ENCODE measurements around the gene SLC39A11. TPM values are rescaled to one million over a fixed set of nuclear protein-coding genes. Genes with fewer than 3 reads are reported as not detected.

The SLC39A11 gene
- total RNA-seq, 2 experiments from 2014 or later = 9.7 to 12.2 TPM

- Histone ChIP-seq H3K27ac (ENCODE audit: low read depth in 1 of 2, low read length in 2 of 2) (no peak overlapping the region), H3K4me1 (ENCODE audit: insufficient read depth, low read length) (no peaks in the 10 kb centered on the region), H3K27me3 (ENCODE audit: control insufficient read depth in 1 of 2, insufficient read depth in 2 of 2, low read length in 2 of 2) (no peaks in the 10 kb centered on the region), H3K4me3 (ENCODE audit: low read length) (no peak overlapping the region), H3K36me3 (ENCODE audit: insufficient read depth, low read length) (peaks cover 3% of the 10 kb centered on the region), H3K9me3 (ENCODE audit: control insufficient read depth in 1 of 2, insufficient read depth in 1 of 2, low read length in 2 of 2) (no peaks in the 10 kb centered on the region)
- ChIA-PET POLR2A (no interaction called here), CTCF (no interaction called here)
- no peak for ATAC-seq (ENCODE audit: poor library complexity)
- Mint-ChIP-seq H3K9me3 (no peaks in the 10 kb centered on the region), H3K27ac (no peak overlapping the region), H3K27me3 (no peaks in the 10 kb centered on the region), H3K36me3 (ENCODE audit: low read depth) (peaks cover 13% of the 10 kb centered on the region), H3K4me1 (ENCODE audit: low read depth) (no peaks in the 10 kb centered on the region), H3K4me3 (no peak overlapping the region)
- intact Hi-C loops (cut with DNase I, micrococcal nuclease) = no loop called here
- no peak for TF ChIP-seq CTCF (IDR thresholded peaks at IDR 0.05)
- no peak for DNase-seq
Measured at GRCh38 chr17:72903522-72903921, 189.0 kb downstream of the SLC39A11 start.

GRCh38 chr17:72901657-72902056 lies 190.8 kb downstream of the SLC39A11 start:
- Mint-ChIP-seq H3K9me3 (no peaks in the 10 kb centered on the region), H3K36me3 (ENCODE audit: low read depth) (peaks cover 15% of the 10 kb centered on the region), H3K27me3 (no peaks in the 10 kb centered on the region), H3K27ac (no peak overlapping the region), H3K4me1 (ENCODE audit: low read depth) (no peaks in the 10 kb centered on the region), H3K4me3 (no peak overlapping the region)
- Histone ChIP-seq H3K27ac (ENCODE audit: low read depth in 1 of 2, low read length in 2 of 2) (no peak overlapping the region), H3K4me3 (ENCODE audit: low read length) (no peak overlapping the region), H3K27me3 (ENCODE audit: control insufficient read depth in 1 of 2, insufficient read depth in 2 of 2, low read length in 2 of 2) (no peaks in the 10 kb centered on the region), H3K4me1 (ENCODE audit: insufficient read depth, low read length) (no peaks in the 10 kb centered on the region), H3K9me3 (ENCODE audit: control insufficient read depth in 1 of 2, insufficient read depth in 1 of 2, low read length in 2 of 2) (no peaks in the 10 kb centered on the region), H3K36me3 (ENCODE audit: insufficient read depth, low read length) (no peaks in the 10 kb centered on the region)
- intact Hi-C loops (cut with DNase I, micrococcal nuclease) = no loop called here
- ChIA-PET CTCF (no interaction called here), POLR2A (interaction anchor here (1.1 kb wide), 1 partner anchor 145 kb away, joined by 4 read pairs; no protein-coding TSS in a partner anchor)
- ATAC-seq (ENCODE audit: poor library complexity) = no peak
- TF ChIP-seq CTCF (IDR thresholded peaks at IDR 0.05) = no peak
- DNase-seq = no peak

- H3K9me3 Mint-ChIP-seq = no peaks in the 10 kb centered on the region
- no peak overlapping the region for H3K4me3 Mint-ChIP-seq
- ChIA-PET CTCF (no interaction called here), POLR2A (interaction anchor here (1.1 kb wide), 1 partner anchor 145 kb away, joined by 4 read pairs; no protein-coding TSS in a partner anchor)
- H3K4me1 Mint-ChIP-seq (ENCODE audit: low read depth) = no peaks in the 10 kb centered on the region
- Histone ChIP-seq H3K9me3 (ENCODE audit: control insufficient read depth in 1 of 2, insufficient read depth in 1 of 2, low read length in 2 of 2) (no peaks in the 10 kb centered on the region), H3K4me3 (ENCODE audit: low read length) (no peak overlapping the region), H3K36me3 (ENCODE audit: insufficient read depth, low read length) (no peaks in the 10 kb centered on the region), H3K27me3 (ENCODE audit: control insufficient read depth in 1 of 2, insufficient read depth in 2 of 2, low read length in 2 of 2) (no peaks in the 10 kb centered on the region), H3K4me1 (ENCODE audit: insufficient read depth, low read length) (no peaks in the 10 kb centered on the region), H3K27ac (ENCODE audit: low read depth in 1 of 2, low read length in 2 of 2) (no peak overlapping the region)
- H3K36me3 Mint-ChIP-seq (ENCODE audit: low read depth) = peaks cover 15% of the 10 kb centered on the region
- no peak overlapping the region for H3K27ac Mint-ChIP-seq
- intact Hi-C loops (cut with DNase I, micrococcal nuclease) = no loop called here
- DNase-seq (no peak), ATAC-seq (ENCODE audit: poor library complexity) (no peak)
- no peak for TF ChIP-seq CTCF (IDR thresholded peaks at IDR 0.05)
- H3K27me3 Mint-ChIP-seq = no peaks in the 10 kb centered on the region
Measured at GRCh38 chr17:72901083-72901482, 191.4 kb downstream of the SLC39A11 start.
